DOHH2 (cell line): ENCODE results near the gene MYOF.

Experiments used
- H3F3A ChIP-seq: fragments of 200-600 bp; sonication (generic), shearing (Covaris generic); 2 replicates; pipeline ENCODE4 v1.6.0; 2016; ENCODE audit warnings: antibody characterized with exemption, mild to moderate bottlenecking; ENCODE audit not compliant: control insufficient read depth, insufficient read depth
- H3K27ac ChIP-seq: fragments of 200-600 bp; sonication (generic); 2 replicates; pipeline ENCODE4 v1.5.1; 2014; ENCODE audit warnings: low read depth, mild to moderate bottlenecking, low read length, moderate library complexity
- H3K27me3 ChIP-seq: fragments of 200-600 bp; sonication (generic); 2 replicates; pipeline ENCODE4 v1.6.1; 2014; ENCODE audit warnings: mild to moderate bottlenecking, low read length, mixed read lengths; ENCODE audit not compliant: control insufficient read depth
- H3K36me3 ChIP-seq: fragments of 200-600 bp; sonication (generic); 2 replicates; pipeline ENCODE4 v1.6.1; 2014; ENCODE audit warnings: mild to moderate bottlenecking, low read length, moderate library complexity, mixed read lengths; ENCODE audit not compliant: control insufficient read depth
- H3K4me1 ChIP-seq: fragments of 200-600 bp; sonication (generic); 2 replicates; pipeline ENCODE4 v1.6.1; 2014; ENCODE audit warnings: mild to moderate bottlenecking, low read length, mixed read lengths; ENCODE audit not compliant: control insufficient read depth
- H3K4me2 ChIP-seq: fragments of 200-600 bp; sonication (generic); 2 replicates; pipeline ENCODE4 v1.6.0; 2014; ENCODE audit warnings: mild to moderate bottlenecking, low read length, moderate library complexity
- H3K4me3 ChIP-seq: fragments of 200-600 bp; sonication (generic); 2 replicates; pipeline ENCODE4 v1.5.1; 2014; ENCODE audit warnings: mild to moderate bottlenecking, low read length, mixed read lengths
- H3K79me2 ChIP-seq: fragments of 200-600 bp; sonication (generic); 2 replicates; pipeline ENCODE4 v1.6.1; 2014; ENCODE audit warnings: mild to moderate bottlenecking, low read length, mixed read lengths; ENCODE audit not compliant: control insufficient read depth
- H3K9me2 ChIP-seq: fragments of 200-600 bp; sonication (generic); replicated peaks from 2 replicates; pipeline ENCODE4 v1.6.1; 2014; ENCODE audit warnings: mild to moderate bottlenecking, low read length, mixed read lengths; ENCODE audit not compliant: control insufficient read depth
- H3K9me3 ChIP-seq: fragments of 200-600 bp; sonication (generic); 2 replicates; pipeline ENCODE4 v1.6.1; 2014; ENCODE audit warnings: antibody characterized with exemption, low read length, mixed read lengths; ENCODE audit not compliant: control insufficient read depth, insufficient read depth
- H4K20me1 ChIP-seq: fragments of 200-600 bp; sonication (generic); 2 replicates; pipeline ENCODE4 v1.6.0; 2014; ENCODE audit warnings: low read depth, mild to moderate bottlenecking, antibody characterized with exemption, low read length, moderate library complexity; ENCODE audit not compliant: control insufficient read depth, insufficient read depth
- EZH2phosphoT487 ChIP-seq: fragments of 200-600 bp; sonication (generic); IDR thresholded peaks from 2 replicates; pipeline ENCODE4 v1.6.1; 2017; ENCODE audit warnings: borderline replicate concordance, mild to moderate bottlenecking, antibody characterized with exemption, low read length, moderate library complexity, mixed read lengths
- TF ChIP-seq, protein P1 (sequence below): fragments of 200-600 bp; sonication (generic); IDR thresholded peaks from one replicate; pipeline ENCODE4 v1.5.1; 2014; ENCODE audit warnings: antibody characterized with exemption, mild to moderate bottlenecking, low read depth, low read length; ENCODE audit not compliant: poor library complexity, severe bottlenecking

MYOF gene

GRCh38 chr10:93461109-93461806 is 20.9 kb downstream of the MYOF start:
- no peaks in the 10 kb centered on the region for H3K36me3 ChIP-seq
- no peaks in the 10 kb centered on the region for H3K9me3 ChIP-seq
- H3K27ac ChIP-seq: no peak overlapping the region
- no peaks in the 10 kb centered on the region for H4K20me1 ChIP-seq
- H3K9me2 ChIP-seq: no peaks in the 10 kb centered on the region
- H3K4me1 ChIP-seq: no peaks in the 10 kb centered on the region
- no peak overlapping the region for H3K4me2 ChIP-seq
- H3K27me3 ChIP-seq: no peaks in the 10 kb centered on the region
- H3F3A ChIP-seq: no peaks in the 10 kb centered on the region
- no peak overlapping the region for H3K4me3 ChIP-seq
- TF ChIP-seq, protein P1, sequence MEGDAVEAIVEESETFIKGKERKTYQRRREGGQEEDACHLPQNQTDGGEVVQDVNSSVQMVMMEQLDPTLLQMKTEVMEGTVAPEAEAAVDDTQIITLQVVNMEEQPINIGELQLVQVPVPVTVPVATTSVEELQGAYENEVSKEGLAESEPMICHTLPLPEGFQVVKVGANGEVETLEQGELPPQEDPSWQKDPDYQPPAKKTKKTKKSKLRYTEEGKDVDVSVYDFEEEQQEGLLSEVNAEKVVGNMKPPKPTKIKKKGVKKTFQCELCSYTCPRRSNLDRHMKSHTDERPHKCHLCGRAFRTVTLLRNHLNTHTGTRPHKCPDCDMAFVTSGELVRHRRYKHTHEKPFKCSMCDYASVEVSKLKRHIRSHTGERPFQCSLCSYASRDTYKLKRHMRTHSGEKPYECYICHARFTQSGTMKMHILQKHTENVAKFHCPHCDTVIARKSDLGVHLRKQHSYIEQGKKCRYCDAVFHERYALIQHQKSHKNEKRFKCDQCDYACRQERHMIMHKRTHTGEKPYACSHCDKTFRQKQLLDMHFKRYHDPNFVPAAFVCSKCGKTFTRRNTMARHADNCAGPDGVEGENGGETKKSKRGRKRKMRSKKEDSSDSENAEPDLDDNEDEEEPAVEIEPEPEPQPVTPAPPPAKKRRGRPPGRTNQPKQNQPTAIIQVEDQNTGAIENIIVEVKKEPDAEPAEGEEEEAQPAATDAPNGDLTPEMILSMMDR: no peak
- TF ChIP-seq EZH2phosphoT487: no peak
- no peaks in the 10 kb centered on the region for H3K79me2 ChIP-seq

DNA sequence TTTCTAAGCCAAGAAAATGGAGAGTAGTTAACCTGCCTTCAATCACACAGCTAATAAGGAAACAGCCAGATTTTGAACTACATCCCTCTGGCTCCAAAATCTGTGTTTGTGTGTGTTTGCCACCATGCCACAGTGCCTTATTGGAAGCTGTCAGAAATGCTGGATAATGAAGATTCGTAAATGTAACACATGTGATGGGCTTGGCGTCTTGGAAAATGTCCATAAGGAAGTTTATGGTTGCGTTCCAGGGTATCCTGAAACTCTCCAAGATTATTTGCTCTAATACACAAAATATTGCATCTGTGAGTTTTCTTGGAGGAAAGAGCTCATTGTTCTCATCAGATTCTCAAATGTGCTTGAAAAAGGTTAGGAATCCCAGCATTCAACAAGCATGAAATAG is 22.7 kb downstream of the MYOF start:
- H3K27ac ChIP-seq: no peak overlapping the region
- no peak for TF ChIP-seq EZH2phosphoT487
- TF ChIP-seq, protein P1: no peak
- H3K9me2 ChIP-seq: no peaks in the 10 kb centered on the region
- H3K79me2 ChIP-seq: no peaks in the 10 kb centered on the region
- no peaks in the 10 kb centered on the region for H3K27me3 ChIP-seq
- H3K4me3 ChIP-seq: no peak overlapping the region
- no peaks in the 10 kb centered on the region for H3K9me3 ChIP-seq
- no peak overlapping the region for H3K4me2 ChIP-seq
- no peaks in the 10 kb centered on the region for H4K20me1 ChIP-seq
- no peaks in the 10 kb centered on the region for H3K4me1 ChIP-seq
- H3F3A ChIP-seq: no peaks in the 10 kb centered on the region
- H3K36me3 ChIP-seq: no peaks in the 10 kb centered on the region

DNA sequence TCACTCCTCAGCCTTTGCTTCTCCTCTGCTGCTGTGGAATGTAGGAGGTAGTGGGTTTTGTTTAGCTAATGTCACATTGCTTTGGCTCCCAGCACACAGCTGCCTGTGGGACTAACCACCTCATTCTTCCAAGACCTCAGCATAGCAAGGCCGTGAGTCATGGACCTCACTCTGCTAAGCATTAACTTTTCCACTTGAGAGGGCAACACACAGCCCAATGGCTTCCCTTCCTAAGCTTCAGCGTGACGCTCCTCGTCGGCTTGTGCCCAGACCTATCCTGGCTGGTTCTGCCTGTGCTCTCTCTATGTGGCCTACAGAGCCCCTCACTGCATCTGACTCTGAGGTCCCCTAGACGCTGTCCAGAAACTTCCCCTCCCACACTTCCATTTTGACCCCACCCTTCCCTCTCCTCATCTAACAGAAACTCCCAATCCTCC is 23.3 kb downstream of the MYOF start:
- no peak overlapping the region for H3K4me3 ChIP-seq
- H3K4me1 ChIP-seq: no peaks in the 10 kb centered on the region
- no peak overlapping the region for H3K4me2 ChIP-seq
- H3K9me3 ChIP-seq: no peaks in the 10 kb centered on the region
- no peaks in the 10 kb centered on the region for H3K79me2 ChIP-seq
- TF ChIP-seq, protein P1: no peak
- TF ChIP-seq EZH2phosphoT487: no peak
- no peak overlapping the region for H3K27ac ChIP-seq
- H3K36me3 ChIP-seq: no peaks in the 10 kb centered on the region
- H3K9me2 ChIP-seq: no peaks in the 10 kb centered on the region
- H4K20me1 ChIP-seq: no peaks in the 10 kb centered on the region
- no peaks in the 10 kb centered on the region for H3K27me3 ChIP-seq
- H3F3A ChIP-seq: no peaks in the 10 kb centered on the region
